ENCODE results near the gene ZNF540.

DNA sequence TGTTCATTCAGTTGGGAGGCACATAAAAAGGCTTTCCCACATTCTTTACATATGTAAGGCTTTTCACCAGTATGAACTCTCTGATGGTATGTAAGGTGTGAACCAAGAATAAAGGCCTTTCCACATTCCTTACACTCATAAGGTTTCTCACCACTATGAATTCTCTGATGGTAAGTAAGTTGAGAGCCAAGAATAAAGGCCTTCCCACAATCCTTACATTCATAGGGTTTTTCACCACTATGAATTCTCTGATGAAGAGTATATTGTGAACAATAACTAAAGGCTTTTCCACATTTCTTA is 29.4 kb upstream of the ZNF540 start:
- TF ChIP-seq EP300 (IDR thresholded peaks at IDR 0.05; ENCODE audit: borderline replicate concordance in 1 of 2, low read depth in 2 of 2, low read length in 2 of 2) = no peak
- TF ChIP-seq, protein P1, sequence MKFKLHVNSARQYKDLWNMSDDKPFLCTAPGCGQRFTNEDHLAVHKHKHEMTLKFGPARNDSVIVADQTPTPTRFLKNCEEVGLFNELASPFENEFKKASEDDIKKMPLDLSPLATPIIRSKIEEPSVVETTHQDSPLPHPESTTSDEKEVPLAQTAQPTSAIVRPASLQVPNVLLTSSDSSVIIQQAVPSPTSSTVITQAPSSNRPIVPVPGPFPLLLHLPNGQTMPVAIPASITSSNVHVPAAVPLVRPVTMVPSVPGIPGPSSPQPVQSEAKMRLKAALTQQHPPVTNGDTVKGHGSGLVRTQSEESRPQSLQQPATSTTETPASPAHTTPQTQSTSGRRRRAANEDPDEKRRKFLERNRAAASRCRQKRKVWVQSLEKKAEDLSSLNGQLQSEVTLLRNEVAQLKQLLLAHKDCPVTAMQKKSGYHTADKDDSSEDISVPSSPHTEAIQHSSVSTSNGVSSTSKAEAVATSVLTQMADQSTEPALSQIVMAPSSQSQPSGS (IDR thresholded peaks at IDR 0.05; ENCODE audit: low read length) = no peak
- TF ChIP-seq MAFK (IDR thresholded peaks at IDR 0.05; ENCODE audit: low read depth, low read length) = no peak
- no peak for TF ChIP-seq RNF2 (IDR thresholded peaks at IDR 0.05; ENCODE audit: borderline replicate concordance, low read depth, low read length, missing control alignments, poor library complexity, severe bottlenecking)
- no peak for TF ChIP-seq SP1 (IDR thresholded peaks at IDR 0.05; ENCODE audit: low read depth, low read length)
- TF ChIP-seq, protein P2, sequence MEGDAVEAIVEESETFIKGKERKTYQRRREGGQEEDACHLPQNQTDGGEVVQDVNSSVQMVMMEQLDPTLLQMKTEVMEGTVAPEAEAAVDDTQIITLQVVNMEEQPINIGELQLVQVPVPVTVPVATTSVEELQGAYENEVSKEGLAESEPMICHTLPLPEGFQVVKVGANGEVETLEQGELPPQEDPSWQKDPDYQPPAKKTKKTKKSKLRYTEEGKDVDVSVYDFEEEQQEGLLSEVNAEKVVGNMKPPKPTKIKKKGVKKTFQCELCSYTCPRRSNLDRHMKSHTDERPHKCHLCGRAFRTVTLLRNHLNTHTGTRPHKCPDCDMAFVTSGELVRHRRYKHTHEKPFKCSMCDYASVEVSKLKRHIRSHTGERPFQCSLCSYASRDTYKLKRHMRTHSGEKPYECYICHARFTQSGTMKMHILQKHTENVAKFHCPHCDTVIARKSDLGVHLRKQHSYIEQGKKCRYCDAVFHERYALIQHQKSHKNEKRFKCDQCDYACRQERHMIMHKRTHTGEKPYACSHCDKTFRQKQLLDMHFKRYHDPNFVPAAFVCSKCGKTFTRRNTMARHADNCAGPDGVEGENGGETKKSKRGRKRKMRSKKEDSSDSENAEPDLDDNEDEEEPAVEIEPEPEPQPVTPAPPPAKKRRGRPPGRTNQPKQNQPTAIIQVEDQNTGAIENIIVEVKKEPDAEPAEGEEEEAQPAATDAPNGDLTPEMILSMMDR (IDR thresholded peaks at IDR 0.05; ENCODE audit: control extremely low read depth in 1 of 3, insufficient read depth in 1 of 3, low read depth in 1 of 3, low read length in 3 of 3) = no peak
- TF ChIP-seq RBBP5 (IDR thresholded peaks at IDR 0.05; ENCODE audit: borderline replicate concordance, low read depth, low read length) = no peak
- no peak for TF ChIP-seq BRCA1 (IDR thresholded peaks at IDR 0.05; ENCODE audit: low read depth, low read length)
- TF ChIP-seq TBP (IDR thresholded peaks at IDR 0.05; ENCODE audit: low read depth, low read length) = no peak
- TF ChIP-seq NRF1 (IDR thresholded peaks at IDR 0.05; ENCODE audit: low read depth, low read length) = no peak
- TF ChIP-seq EZH2 (IDR thresholded peaks at IDR 0.05; ENCODE audit: low read depth, low read length, severe bottlenecking) = no peak
- no peak for TF ChIP-seq CREB1 (IDR thresholded peaks at IDR 0.05)

Data from H1 (cell line).